GM18858 (cell line): Measurements from ENCODE around the gene CD109.
"Not testable (repeated sequence)": the region's sequence is repeated elsewhere in the genome, so short reads cannot be mapped to it uniquely, and the experiment has no call there.

Experiments
- ATAC-seq: cut with Tn5 transposase; IDR thresholded peaks from one replicate; pipeline ENCODE4 v1.9.1; 2021; ENCODE audit not compliant: unreplicated experiment

Gene CD109

GRCh38 chr6:73683574-73683973 lies 12.4 kb upstream of the CD109 start:
- ATAC-seq: not testable (repeated sequence)

- ATAC-seq: no peak
Measured at GRCh38 chr6:73688351-73688750, 7.7 kb upstream of the CD109 start.

GRCh38 chr6:73690056-73690455 lies 5.9 kb upstream of the CD109 start:
- ATAC-seq: no peak

GRCh38 chr6:73691512-73691911 lies 4.5 kb upstream of the CD109 start:
- ATAC-seq: no peak

GRCh38 chr6:73694711-73695411 lies 1.1 kb upstream of the CD109 start:
- no peak for ATAC-seq

- ATAC-seq: no peak
Measured at GRCh38 chr6:73696966-73697655, 1.1 kb downstream of the CD109 start.

- no peak for ATAC-seq
Measured at GRCh38 chr6:73699676-73700459, 3.9 kb downstream of the CD109 start.

- no peak for ATAC-seq
Measured at GRCh38 chr6:73702444-73702843, 6.4 kb downstream of the CD109 start.

- ATAC-seq: no peak
Measured at GRCh38 chr6:73703466-73703865, 7.5 kb downstream of the CD109 start.

- ATAC-seq: no peak
Measured at GRCh38 chr6:73704260-73704659, 8.3 kb downstream of the CD109 start.

GRCh38 chr6:73704798-73705197 lies 8.8 kb downstream of the CD109 start:
- no peak for ATAC-seq

- no peak for ATAC-seq
Measured at GRCh38 chr6:73706971-73707370, 11.0 kb downstream of the CD109 start.

GRCh38 chr6:73710470-73710869 lies 14.5 kb downstream of the CD109 start:
- ATAC-seq: no peak

- ATAC-seq: no peak
Measured at GRCh38 chr6:73710948-73711347, 14.9 kb downstream of the CD109 start.

GRCh38 chr6:73712535-73713173 lies 16.7 kb downstream of the CD109 start:
- no peak for ATAC-seq

GRCh38 chr6:73713426-73714147 lies 17.6 kb downstream of the CD109 start:
- ATAC-seq: no peak

- ATAC-seq: not testable (repeated sequence)
Measured at GRCh38 chr6:73715111-73715508, 19.1 kb downstream of the CD109 start.

- no peak for ATAC-seq
Measured at GRCh38 chr6:73719046-73719445, 23.0 kb downstream of the CD109 start.

GRCh38 chr6:73722318-73723060 lies 26.5 kb downstream of the CD109 start:
- ATAC-seq: peak; percentile 54

GRCh38 chr6:73723480-73723879 lies 27.5 kb downstream of the CD109 start:
- ATAC-seq: not testable (repeated sequence)
